Esophagus (tissue), 2 donors: ENCODE results near the gene EPO. TPM values are rescaled to one million over a fixed set of nuclear protein-coding genes. Genes with fewer than 3 reads are reported as not detected.

Source experiments
- H3K27ac ChIP-seq, 2 donors: one replicate each; pipeline ENCODE4 v1.5.1; 2013; ENCODE audit warnings: low read depth in 2 of 2, mild to moderate bottlenecking in 2 of 2, inconsistent platforms in 1 of 2, low read length in 1 of 2, moderate library complexity in 1 of 2
- H3K27me3 ChIP-seq, 2 donors: one replicate each; pipeline ENCODE4 v1.6.1; 2013; ENCODE audit warnings: low read length in 2 of 2, control low read depth in 1 of 2, mild to moderate bottlenecking in 1 of 2; ENCODE audit not compliant: insufficient read depth in 2 of 2, control insufficient read depth in 1 of 2
- H3K36me3 ChIP-seq, 2 donors: one replicate each; pipeline ENCODE4 v1.6.1; 2013; ENCODE audit warnings: low read length in 1 of 2; ENCODE audit not compliant: control insufficient read depth in 2 of 2, insufficient read depth in 2 of 2
- H3K4me1 ChIP-seq, 2 donors: one replicate each; pipeline ENCODE4 v1.6.1; 2013; ENCODE audit warnings: low read length in 1 of 2; ENCODE audit not compliant: control insufficient read depth in 2 of 2, insufficient read depth in 2 of 2
- H3K4me3 ChIP-seq, 2 donors: one replicate each; pipeline ENCODE4 v1.5.1; 2013; ENCODE audit warnings: low read length in 2 of 2, mild to moderate bottlenecking in 2 of 2, low read depth in 1 of 2, moderate library complexity in 1 of 2
- H3K9me3 ChIP-seq, 2 donors: one replicate each; pipeline ENCODE4 v1.6.1; 2013; ENCODE audit warnings: mild to moderate bottlenecking in 2 of 2, low read depth in 1 of 2, low read length in 1 of 2, moderate library complexity in 1 of 2; ENCODE audit not compliant: control insufficient read depth in 2 of 2, insufficient read depth in 1 of 2
- WGBS, 2 donors: extraction: QIAGEN DNeasy Blood & Tissue Kit; methylation state at CpG; one replicate each; pipeline ENCODE4 v1.1.7; 2013; 5-methylcytosine and 5-hydroxymethylcytosine counted together
- polyA plus RNA-seq, 2 donors: library from polyadenylated mRNA; stranded (reverse); fragments of 200-250 nt; gene quantifications; one replicate each; pipeline ENCODE4 v1.2.3, GENCODE V29; 2013
- donor health status: healthy with polysubstance abuse.
- donor health status: Bipolar disorder and iron deficiency.

EPO gene
- polyA plus RNA-seq, 2 donors, result 0.04 TPM; not detected in 1

- no peak overlapping the region for H3K27ac ChIP-seq
These were observed 36.4 kb upstream of the EPO start for GRCh38 chr7:100683659-100684533.

DNA sequence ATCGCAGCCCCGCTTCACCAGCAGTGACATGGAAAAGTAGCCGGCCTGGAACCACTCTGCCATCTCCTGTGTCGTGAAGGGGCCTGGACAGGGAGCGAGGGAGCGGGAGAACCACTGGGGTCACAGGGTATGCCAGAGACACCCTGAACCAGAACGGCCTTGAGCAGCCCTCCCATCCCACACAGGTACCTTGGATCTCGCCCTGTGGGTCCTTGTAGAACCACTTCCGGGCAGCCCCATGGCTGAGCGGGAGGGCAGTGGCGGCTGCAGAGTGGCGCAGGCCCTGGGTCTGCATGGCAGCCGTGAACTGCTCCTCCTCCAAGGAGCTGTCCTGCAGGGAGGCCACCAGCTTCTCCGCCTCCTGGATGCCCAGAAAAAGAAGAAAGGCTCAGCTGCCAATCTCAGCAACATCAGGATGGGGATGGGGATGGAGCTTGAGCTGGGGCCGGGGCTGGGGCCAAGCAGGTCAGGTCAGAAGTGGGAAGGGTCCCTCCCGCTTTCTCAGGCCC, 35.7 kb upstream of the EPO start:
- 93 to 94% methylated on average over 16 of the region's 16 CpGs for WGBS, 2 donors
- Histone ChIP-seq H3K27me3 (no peaks in the 10 kb centered on the region), H3K4me1 (peaks cover 4 to 5% of the 10 kb centered on the region in 2 donors), H3K27ac (no peak overlapping the region), H3K4me3 (no peak overlapping the region), H3K9me3 (no peaks in the 10 kb centered on the region), H3K36me3 (peaks cover 13 to 73% of the 10 kb centered on the region in 2 donors)

More at GRCh38 chr7:100683659-100684533, 36.4 kb upstream of the EPO start:
- no peaks in the 10 kb centered on the region for H3K9me3 ChIP-seq
- H3K27me3 ChIP-seq, result no peaks in the 10 kb centered on the region
- 90 to 92% methylated on average over 36 to 37 of the region's 37 CpGs for WGBS, 2 donors
- H3K36me3 ChIP-seq, result peaks cover 13 to 75% of the 10 kb centered on the region in 2 donors
- H3K4me3 ChIP-seq, result no peak overlapping the region
- H3K4me1 ChIP-seq, result peaks cover 5 to 9% of the 10 kb centered on the region in 2 donors

GRCh38 chr7:100685049-100685605, 35.1 kb upstream of the EPO start:
- WGBS, 2 donors, result 86 to 91% methylated on average over 18 of the region's 18 CpGs
- peaks cover 4 to 5% of the 10 kb centered on the region in 2 donors for H3K4me1 ChIP-seq
- no peak overlapping the region for H3K4me3 ChIP-seq
- H3K9me3 ChIP-seq, result no peaks in the 10 kb centered on the region
- H3K36me3 ChIP-seq, result peaks cover 13 to 73% of the 10 kb centered on the region in 2 donors
- no peak overlapping the region for H3K27ac ChIP-seq
- no peaks in the 10 kb centered on the region for H3K27me3 ChIP-seq

DNA sequence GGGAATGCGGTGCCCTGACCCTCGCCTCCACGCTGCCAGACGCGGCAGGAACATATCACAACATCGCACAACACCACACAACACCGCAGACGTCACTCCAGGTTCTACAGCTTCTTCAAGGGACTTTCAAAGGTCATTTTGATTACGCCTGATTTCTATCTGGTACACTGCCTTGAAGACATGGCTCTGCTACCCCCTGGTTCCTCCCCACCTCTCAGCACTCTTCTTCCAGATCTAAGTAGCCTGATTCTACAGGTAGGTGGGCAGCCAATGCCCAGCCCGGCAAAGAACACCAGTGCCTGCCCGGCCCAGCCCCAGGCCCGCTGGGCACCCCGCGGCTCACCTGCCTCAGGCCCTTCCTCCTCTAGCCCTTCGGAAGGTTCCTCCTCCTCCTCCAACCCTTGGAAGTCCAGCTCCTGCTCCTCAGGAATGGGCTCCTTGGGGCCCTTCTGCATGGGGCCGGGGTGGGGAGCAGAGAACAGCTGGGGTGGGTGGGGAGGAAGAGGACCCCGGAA, 34.6 kb upstream of the EPO start:
- 86 to 90% methylated on average over 17 of the region's 17 CpGs for WGBS, 2 donors
- Histone ChIP-seq H3K27me3 (no peaks in the 10 kb centered on the region), H3K9me3 (no peaks in the 10 kb centered on the region), H3K36me3 (peaks cover 13 to 73% of the 10 kb centered on the region in 2 donors), H3K4me1 (peaks cover under 1 to 1% of the 10 kb centered on the region in 2 donors), H3K27ac (no peak overlapping the region), H3K4me3 (no peak overlapping the region)

GRCh38 chr7:100686201-100686821, 34.0 kb upstream of the EPO start:
- Histone ChIP-seq H3K27ac (no peak overlapping the region), H3K4me1 (peaks cover 0 to 6% of the 10 kb centered on the region in 2 donors), H3K4me3 (no peak overlapping the region), H3K27me3 (no peaks in the 10 kb centered on the region), H3K9me3 (no peaks in the 10 kb centered on the region), H3K36me3 (peaks cover 13 to 77% of the 10 kb centered on the region in 2 donors)
- WGBS, 2 donors, result 84 to 87% methylated on average over 33 of the region's 33 CpGs

GRCh38 chr7:100686822-100687211, 33.5 kb upstream of the EPO start:
- peaks cover 0 to 10% of the 10 kb centered on the region in 2 donors for H3K4me1 ChIP-seq
- H3K9me3 ChIP-seq, result no peaks in the 10 kb centered on the region
- no peaks in the 10 kb centered on the region for H3K27me3 ChIP-seq
- H3K36me3 ChIP-seq, result peaks cover 8 to 72% of the 10 kb centered on the region in 2 donors
- no peak overlapping the region for H3K4me3 ChIP-seq
- H3K27ac ChIP-seq, result no peak overlapping the region
- WGBS, 2 donors, result 91 to 92% methylated on average over 16 to 17 of the region's 17 CpGs

GRCh38 chr7:100687261-100687660, 33.0 kb upstream of the EPO start:
- H3K27ac ChIP-seq, result peak overlapping the region in 1 of 2 donors; percentile 8
- WGBS, 2 donors, result 89 to 92% methylated on average over 22 of the region's 22 CpGs
- H3K4me3 ChIP-seq, result no peak overlapping the region
- no peaks in the 10 kb centered on the region for H3K9me3 ChIP-seq
- peaks cover 0 to 15% of the 10 kb centered on the region in 2 donors for H3K4me1 ChIP-seq
- no peaks in the 10 kb centered on the region for H3K27me3 ChIP-seq
- H3K36me3 ChIP-seq, result peaks cover 8 to 68% of the 10 kb centered on the region in 2 donors

- Histone ChIP-seq H3K27ac (no peak overlapping the region), H3K4me1 (peaks cover 0 to 18% of the 10 kb centered on the region in 2 donors), H3K4me3 (no peak overlapping the region), H3K36me3 (peaks cover 8 to 63% of the 10 kb centered on the region in 2 donors), H3K9me3 (no peaks in the 10 kb centered on the region), H3K27me3 (no peaks in the 10 kb centered on the region)
- WGBS, 2 donors, result 79 to 82% methylated on average over 25 of the region's 25 CpGs
These were observed 32.4 kb upstream of the EPO start for GRCh38 chr7:100687751-100688300.

DNA sequence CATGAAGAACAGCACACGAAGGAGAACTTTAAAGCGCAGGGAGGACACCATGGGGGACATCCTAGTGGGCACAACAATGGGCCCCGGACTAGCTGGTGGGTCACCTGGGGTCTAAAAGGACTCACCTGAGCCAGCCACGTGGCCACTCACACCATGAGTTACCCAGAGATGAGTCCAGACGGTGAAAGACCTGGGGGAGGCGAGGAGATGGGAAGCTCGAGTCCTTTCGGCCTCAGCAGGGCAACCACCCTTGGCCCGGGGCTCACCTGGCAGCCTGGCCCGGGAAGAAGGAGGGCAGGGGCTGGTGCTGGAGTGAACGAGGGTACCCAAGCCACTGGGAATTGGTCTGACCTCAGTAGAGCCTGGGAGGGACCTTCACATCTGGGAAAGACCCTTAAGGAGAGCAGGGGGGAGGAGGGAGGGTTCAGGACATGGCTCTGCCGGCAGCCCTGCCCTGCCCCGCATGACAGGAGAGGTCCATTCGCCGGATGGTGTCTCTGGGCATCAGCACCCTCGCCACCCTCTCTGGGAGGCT, 31.9 kb upstream of the EPO start:
- H3K4me3 ChIP-seq, result no peak overlapping the region
- peaks cover 8 to 58% of the 10 kb centered on the region in 2 donors for H3K36me3 ChIP-seq
- H3K27ac ChIP-seq, result no peak overlapping the region
- no peaks in the 10 kb centered on the region for H3K27me3 ChIP-seq
- H3K4me1 ChIP-seq, result peaks cover 0 to 18% of the 10 kb centered on the region in 2 donors
- 81 to 82% methylated on average over 16 of the region's 16 CpGs for WGBS, 2 donors
- H3K9me3 ChIP-seq, result no peaks in the 10 kb centered on the region
